Kasumi-1 (cell line): Measurements from ENCODE around the gene TMEM151B.

Source experiments
- DNase-seq, 2 experiments: peaks; one replicate each; lab custom pipeline; 2025; lab: John Stamatoyannopoulos, UW

The TMEM151B gene

GRCh38 chr6:44264154-44265006 lies 5.9 kb upstream of the TMEM151B start:
- peak; percentile 91 to 92 for DNase-seq

- peak in 1 of 2 experiments; percentile 66 for DNase-seq
Measured at GRCh38 chr6:44265007-44265721, 5.1 kb upstream of the TMEM151B start, which contains the start of gene NFKBIE. Gene NFKBIE (minus strand): TSS chr6:44265551. CDS start chr6:44265346, 205 bp downstream.

GRCh38 chr6:44265722-44266233 lies 4.5 kb upstream of the TMEM151B start:
- peak in 1 of 2 experiments; percentile 71 for DNase-seq

- DNase-seq: no peak
Measured at GRCh38 chr6:44266347-44266746, 3.9 kb upstream of the TMEM151B start.

- no peak for DNase-seq
Measured at GRCh38 chr6:44267252-44267651, 3.0 kb upstream of the TMEM151B start.

GRCh38 chr6:44268095-44268628 lies 2.1 kb upstream of the TMEM151B start:
- DNase-seq: peak; percentile 30 to 41

- DNase-seq: no peak
Measured at GRCh38 chr6:44269178-44269920, 901 bp upstream of the TMEM151B start.

GRCh38 chr6:44270526-44271405 lies 516 bp downstream of the TMEM151B start:
- DNase-seq: no peak

GRCh38 chr6:44271406-44271723 lies 1.1 kb downstream of the TMEM151B start:
- no peak for DNase-seq

- no peak for DNase-seq
Measured at GRCh38 chr6:44271914-44272313, 1.7 kb downstream of the TMEM151B start.

- no peak for DNase-seq
Measured at GRCh38 chr6:44272529-44272928, 2.3 kb downstream of the TMEM151B start.

- DNase-seq: no peak
Measured at GRCh38 chr6:44272999-44273566, 2.8 kb downstream of the TMEM151B start.

GRCh38 chr6:44273617-44274016 lies 3.4 kb downstream of the TMEM151B start:
- DNase-seq: no peak

GRCh38 chr6:44275271-44275748 lies 5.1 kb downstream of the TMEM151B start:
- no peak for DNase-seq

GRCh38 chr6:44275749-44276648 lies 5.7 kb downstream of the TMEM151B start:
- DNase-seq: no peak

- no peak for DNase-seq
Measured at GRCh38 chr6:44276667-44277640, 6.7 kb downstream of the TMEM151B start.

GRCh38 chr6:44277763-44278162 lies 7.5 kb downstream of the TMEM151B start:
- no peak for DNase-seq

- DNase-seq: no peak
Measured at GRCh38 chr6:44278315-44278714, 8.1 kb downstream of the TMEM151B start.
